ENCODE measurements around the gene FHOD3. TPM values are rescaled to one million over a fixed set of nuclear protein-coding genes. Genes with fewer than 3 reads are reported as not detected.

FHOD3 gene
- total RNA-seq, 1 donor from 2014 or later = 5.9 TPM

GRCh38 chr18:36735130-36735529 lies 437.6 kb downstream of the FHOD3 start:
- no peak for TF ChIP-seq CTCF (IDR thresholded peaks at IDR 0.05; ENCODE audit: insufficient read depth, low read depth, low read length)
- no peak for TF ChIP-seq EZH2 (IDR thresholded peaks at IDR 0.05; ENCODE audit: insufficient read depth, low read length)
- no peak overlapping the region for H3K27ac ChIP-seq (ENCODE audit: low read depth, low read length)
- H4K20me1 ChIP-seq (ENCODE audit: insufficient read depth, low read length) = no peaks in the 10 kb centered on the region
- peaks cover 13% of the 10 kb centered on the region for H3K36me3 Mint-ChIP-seq (ENCODE audit: low read depth, unreplicated experiment)
- H3K9me3 Mint-ChIP-seq (ENCODE audit: unreplicated experiment) = peaks cover 13% of the 10 kb centered on the region
- no peak overlapping the region for H3K4me3 ChIP-seq (ENCODE audit: insufficient read depth, low read depth, low read length)
- H3K9me3 ChIP-seq (ENCODE audit: insufficient read depth, low read depth, low read length) = no peaks in the 10 kb centered on the region
- H3K27me3 Mint-ChIP-seq (ENCODE audit: low read depth, unreplicated experiment) = no peaks in the 10 kb centered on the region
- no peak overlapping the region for H3K4me2 ChIP-seq (ENCODE audit: low read length)
- no peak overlapping the region for H2AFZ ChIP-seq (ENCODE audit: low read depth, low read length)
- peaks cover 3% of the 10 kb centered on the region for H3K36me3 ChIP-seq (ENCODE audit: insufficient read depth, low read length)
- H3K9ac ChIP-seq (ENCODE audit: low read length) = no peak overlapping the region
- DNase-seq (ENCODE audit: low read depth) (no peak), FAIRE-seq (no peak)
- no peaks in the 10 kb centered on the region for H3K4me1 ChIP-seq (ENCODE audit: insufficient read depth, low read length)
- no peak overlapping the region for H3K4me3 Mint-ChIP-seq (ENCODE audit: unreplicated experiment)
- H3K79me2 ChIP-seq (ENCODE audit: insufficient read depth, low read length) = no peaks in the 10 kb centered on the region
- no peaks in the 10 kb centered on the region for H3K27me3 ChIP-seq (ENCODE audit: insufficient read depth, low read length)
- no peak overlapping the region for H3K27ac Mint-ChIP-seq (ENCODE audit: unreplicated experiment)
- no peaks in the 10 kb centered on the region for H3K4me1 Mint-ChIP-seq (ENCODE audit: low read depth, unreplicated experiment)

GRCh38 chr18:36736094-36736493 lies 438.6 kb downstream of the FHOD3 start:
- TF ChIP-seq EZH2 (IDR thresholded peaks at IDR 0.05; ENCODE audit: insufficient read depth, low read length) = no peak
- TF ChIP-seq CTCF (IDR thresholded peaks at IDR 0.05; ENCODE audit: insufficient read depth, low read depth, low read length) = no peak
- DNase-seq (ENCODE audit: low read depth) (no peak), FAIRE-seq (no peak)

GRCh38 chr18:36737316-36737715 lies 439.8 kb downstream of the FHOD3 start:
- no peak for FAIRE-seq

More at GRCh38 chr18:36736094-36736493, 438.6 kb downstream of the FHOD3 start:
- Mint-ChIP-seq H3K9me3 (ENCODE audit: unreplicated experiment) (peaks cover 14% of the 10 kb centered on the region), H3K27me3 (ENCODE audit: low read depth, unreplicated experiment) (peaks cover 1% of the 10 kb centered on the region), H3K36me3 (ENCODE audit: low read depth, unreplicated experiment) (peaks cover 10% of the 10 kb centered on the region), H3K4me3 (ENCODE audit: unreplicated experiment) (no peak overlapping the region), H3K4me1 (ENCODE audit: low read depth, unreplicated experiment) (no peaks in the 10 kb centered on the region), H3K27ac (ENCODE audit: unreplicated experiment) (no peak overlapping the region)
- no peak overlapping the region for H3K4me2 ChIP-seq (ENCODE audit: low read length)
- no peak overlapping the region for H3K4me3 ChIP-seq (ENCODE audit: insufficient read depth, low read depth, low read length)
- H3K9ac ChIP-seq (ENCODE audit: low read length) = no peak overlapping the region
- no peaks in the 10 kb centered on the region for H3K9me3 ChIP-seq (ENCODE audit: insufficient read depth, low read depth, low read length)
- H3K27ac ChIP-seq (ENCODE audit: low read depth, low read length) = no peak overlapping the region
- peaks cover 3% of the 10 kb centered on the region for H3K36me3 ChIP-seq (ENCODE audit: insufficient read depth, low read length)
- H2AFZ ChIP-seq (ENCODE audit: low read depth, low read length) = no peak overlapping the region
- H4K20me1 ChIP-seq (ENCODE audit: insufficient read depth, low read length) = no peaks in the 10 kb centered on the region
- H3K79me2 ChIP-seq (ENCODE audit: insufficient read depth, low read length) = no peaks in the 10 kb centered on the region
- no peaks in the 10 kb centered on the region for H3K4me1 ChIP-seq (ENCODE audit: insufficient read depth, low read length)
- H3K27me3 ChIP-seq (ENCODE audit: insufficient read depth, low read length) = no peaks in the 10 kb centered on the region

More at GRCh38 chr18:36737316-36737715, 439.8 kb downstream of the FHOD3 start:
- H4K20me1 ChIP-seq (ENCODE audit: insufficient read depth, low read length) = no peaks in the 10 kb centered on the region
- peaks cover 9% of the 10 kb centered on the region for H3K27me3 Mint-ChIP-seq (ENCODE audit: low read depth, unreplicated experiment)
- H3K4me3 Mint-ChIP-seq (ENCODE audit: unreplicated experiment) = no peak overlapping the region
- no peaks in the 10 kb centered on the region for H3K9me3 ChIP-seq (ENCODE audit: insufficient read depth, low read depth, low read length)
- H3K9me3 Mint-ChIP-seq (ENCODE audit: unreplicated experiment) = peaks cover 12% of the 10 kb centered on the region
- no peak for DNase-seq (ENCODE audit: low read depth)
- H3K36me3 Mint-ChIP-seq (ENCODE audit: low read depth, unreplicated experiment) = peaks cover 9% of the 10 kb centered on the region
- no peak overlapping the region for H3K4me2 ChIP-seq (ENCODE audit: low read length)
- no peak overlapping the region for H3K9ac ChIP-seq (ENCODE audit: low read length)
- H3K27ac Mint-ChIP-seq (ENCODE audit: unreplicated experiment) = no peak overlapping the region
- H3K4me1 ChIP-seq (ENCODE audit: insufficient read depth, low read length) = no peaks in the 10 kb centered on the region
- no peak overlapping the region for H2AFZ ChIP-seq (ENCODE audit: low read depth, low read length)
- H3K27ac ChIP-seq (ENCODE audit: low read depth, low read length) = no peak overlapping the region
- H3K4me1 Mint-ChIP-seq (ENCODE audit: low read depth, unreplicated experiment) = no peaks in the 10 kb centered on the region
- TF ChIP-seq CTCF (IDR thresholded peaks at IDR 0.05; ENCODE audit: insufficient read depth, low read depth, low read length) (no peak), EZH2 (IDR thresholded peaks at IDR 0.05; ENCODE audit: insufficient read depth, low read length) (no peak)
- no peaks in the 10 kb centered on the region for H3K79me2 ChIP-seq (ENCODE audit: insufficient read depth, low read length)
- no peaks in the 10 kb centered on the region for H3K27me3 ChIP-seq (ENCODE audit: insufficient read depth, low read length)
- H3K36me3 ChIP-seq (ENCODE audit: insufficient read depth, low read length) = peaks cover 6% of the 10 kb centered on the region
- no peak overlapping the region for H3K4me3 ChIP-seq (ENCODE audit: insufficient read depth, low read depth, low read length)
